IMR-90 (cell line): ENCODE results near the gene KRT35. TPM values are rescaled to one million over a fixed set of nuclear protein-coding genes. Genes with fewer than 3 reads are reported as not detected.

Experiments
- ATAC-seq: fragments of 200-7000 bp; cut with Tn5 transposase; 2 replicates; pipeline ENCODE4 v1.9.1; 2020; ENCODE audit warnings: low read depth, mild to moderate bottlenecking, moderate library complexity
- BruUV-seq: library from RNA; stranded (reverse); fragments of 400-500 nt; replicated peaks from 2 replicates; lab custom pipeline; 2021; lab: Mats Ljungman, UMichigan
- CTCF ChIA-PET: fragments of 300-600 bp; formaldehyde crosslinking; extraction: SDS; loops from one replicate; lab custom pipeline; 2021; ENCODE audit warnings: antibody characterized with exemption; lab: Yijun Ruan, JAX
- POLR2A ChIA-PET: fragments of 300-600 bp; sonication (Branson Sonifier 250); formaldehyde crosslinking; loops from one replicate; lab custom pipeline; 2022; ENCODE audit warnings: antibody characterized with exemption; ENCODE audit not compliant: unreplicated experiment; lab: Charles Lee
- DNase-seq: peaks from one replicate; pipeline ENCODE4 v3.0.0; 2013
- H2AFZ ChIP-seq: replicated peaks from 2 replicates; pipeline ENCODE3; 2013; ENCODE audit warnings: low read length, mild to moderate bottlenecking; ENCODE audit not compliant: poor library complexity
- H2AK5ac ChIP-seq: 2 replicates; pipeline ENCODE4 v1.6.1; 2013; ENCODE audit warnings: low read depth, low read length, inconsistent platforms
- H2AK9ac ChIP-seq: replicated peaks from 2 replicates; pipeline ENCODE3; 2013; ENCODE audit warnings: mild to moderate bottlenecking, low read depth, low read length, moderate library complexity; ENCODE audit not compliant: poor library complexity
- H2BK120ac ChIP-seq: 2 replicates; pipeline ENCODE4 v1.6.1; 2013; ENCODE audit warnings: low read depth, low read length, inconsistent platforms
- H2BK15ac ChIP-seq: 3 replicates; pipeline ENCODE4 v1.6.1; 2013; ENCODE audit warnings: low read depth, low read length, inconsistent platforms
- H2BK20ac ChIP-seq: 2 replicates; pipeline ENCODE4 v1.6.1; 2013; ENCODE audit warnings: low read depth, mild to moderate bottlenecking, inconsistent platforms, low read length, moderate library complexity
- H2BK5ac ChIP-seq: 2 replicates; pipeline ENCODE4 v1.6.1; 2013; ENCODE audit warnings: mild to moderate bottlenecking, low read depth, low read length, inconsistent platforms; ENCODE audit not compliant: poor library complexity, severe bottlenecking
- H3K14ac ChIP-seq: replicated peaks from 2 replicates; pipeline ENCODE4 v1.6.1; 2013; ENCODE audit warnings: low read depth, low read length, inconsistent platforms
- H3K18ac ChIP-seq: 2 replicates; pipeline ENCODE4 v1.6.1; 2013; ENCODE audit warnings: low read depth, low read length, control low read depth
- H3K23ac ChIP-seq: 2 replicates; pipeline ENCODE4 v1.6.1; 2013; ENCODE audit warnings: low read depth, low read length, inconsistent platforms
- H3K27ac ChIP-seq: 2 replicates; pipeline ENCODE4 v1.5.1; 2013; ENCODE audit warnings: mild to moderate bottlenecking, control low read depth, low read length; ENCODE audit not compliant: insufficient read depth
- H3K27me3 ChIP-seq: 2 replicates; pipeline ENCODE4 v1.6.1; 2013; ENCODE audit warnings: low read length; ENCODE audit not compliant: control insufficient read depth, insufficient read depth
- H3K36me3 ChIP-seq: 2 replicates; pipeline ENCODE4 v1.6.1; 2013; ENCODE audit warnings: low read length, mixed read lengths; ENCODE audit not compliant: control insufficient read depth, insufficient read depth
- H3K4ac ChIP-seq: 2 replicates; pipeline ENCODE4 v1.6.1; 2013; ENCODE audit warnings: low read depth, low read length, inconsistent platforms
- H3K4me1 ChIP-seq: 2 replicates; pipeline ENCODE4 v1.6.1; 2013; ENCODE audit warnings: low read length, mixed read lengths; ENCODE audit not compliant: control insufficient read depth, insufficient read depth
- H3K4me2 ChIP-seq: 2 replicates; pipeline ENCODE4 v1.6.1; 2013; ENCODE audit warnings: low read depth, mild to moderate bottlenecking, control low read depth, low read length, moderate library complexity
- H3K4me3 ChIP-seq: 2 replicates; pipeline ENCODE4 v1.5.1; 2013; ENCODE audit warnings: low read depth, mild to moderate bottlenecking, control low read depth, low read length, moderate library complexity; ENCODE audit not compliant: insufficient read depth
- H3K56ac ChIP-seq: 2 replicates; pipeline ENCODE4 v1.6.1; 2013; ENCODE audit warnings: low read length, inconsistent platforms; ENCODE audit not compliant: insufficient read depth; ENCODE audit errors: extremely low read depth
- H3K79me1 ChIP-seq, 2 experiments: 2 replicates each; pipeline ENCODE4 v1.6.1; 2013; ENCODE audit warnings: low read length in 2 of 2, inconsistent platforms in 1 of 2, low read depth in 1 of 2
- H3K9ac ChIP-seq: 2 replicates; pipeline ENCODE4 v1.6.1; 2013; ENCODE audit warnings: low read depth, low read length, control low read depth
- H3K9me1 ChIP-seq: 2 replicates; pipeline ENCODE4 v1.6.1; 2013; ENCODE audit warnings: low read length, inconsistent platforms; ENCODE audit not compliant: insufficient read depth
- H3K9me3 ChIP-seq: 2 replicates; pipeline ENCODE4 v1.6.1; 2013; ENCODE audit warnings: low read length; ENCODE audit not compliant: control insufficient read depth, insufficient read depth
- H4K20me1 ChIP-seq: 2 replicates; pipeline ENCODE4 v1.6.1; 2013; ENCODE audit warnings: low read length, inconsistent platforms; ENCODE audit not compliant: insufficient read depth
- H4K5ac ChIP-seq: 2 replicates; pipeline ENCODE4 v1.6.1; 2013; ENCODE audit warnings: mild to moderate bottlenecking, low read depth, low read length, control low read depth
- H4K8ac ChIP-seq, 2 experiments: 2 replicates each; pipeline ENCODE4 v1.6.1; 2013; ENCODE audit warnings: low read depth in 2 of 2, low read length in 2 of 2, control low read depth in 1 of 2, inconsistent platforms in 1 of 2
- H4K91ac ChIP-seq: 2 replicates; pipeline ENCODE4 v1.6.1; 2013; ENCODE audit warnings: low read depth, low read length, inconsistent platforms; ENCODE audit not compliant: insufficient read depth
- BHLHE40 ChIP-seq: fragments of 150-350 bp; IDR thresholded peaks from 2 replicates; pipeline ENCODE4 v1.6.1; 2016; ENCODE audit warnings: mild to moderate bottlenecking, low read depth, low read length
- CEBPB ChIP-seq: IDR thresholded peaks from 2 replicates; pipeline ENCODE4 v1.6.1; 2012; ENCODE audit warnings: low read depth, low read length, improper control_type of control experiment
- ELK1 ChIP-seq: fragments of 150-350 bp; IDR thresholded peaks from 2 replicates; pipeline ENCODE4 v1.6.1; 2016; ENCODE audit warnings: low read depth, mild to moderate bottlenecking, low read length, moderate library complexity, borderline replicate concordance
- FOS ChIP-seq: fragments of 150-350 bp; IDR thresholded peaks from 2 replicates; pipeline ENCODE4 v1.6.1; 2016; ENCODE audit warnings: low read depth, low read length
- MXI1 ChIP-seq: IDR thresholded peaks from 2 replicates; pipeline ENCODE4 v1.6.1; 2012; ENCODE audit warnings: low read depth, mild to moderate bottlenecking, low read length, moderate library complexity, borderline replicate concordance
- POLR2A ChIP-seq: IDR thresholded peaks from 2 replicates; pipeline ENCODE4 v1.6.1; 2012; ENCODE audit warnings: mild to moderate bottlenecking, low read depth, low read length
- RAD21 ChIP-seq: IDR thresholded peaks from 2 replicates; pipeline ENCODE4 v1.6.1; 2012; ENCODE audit warnings: low read length, improper control_type of control experiment
- RCOR1 ChIP-seq: IDR thresholded peaks from 2 replicates; pipeline ENCODE4 v1.6.1; 2012; ENCODE audit warnings: mild to moderate bottlenecking, low read length, improper control_type of control experiment; ENCODE audit not compliant: insufficient replicate concordance
- RFX5 ChIP-seq: IDR thresholded peaks from 2 replicates; pipeline ENCODE4 v1.8.0; 2012; ENCODE audit warnings: low read depth, mild to moderate bottlenecking, low read length, moderate library complexity
- SMC3 ChIP-seq: fragments of 150-350 bp; IDR thresholded peaks from 2 replicates; pipeline ENCODE4 v1.6.1; 2016; ENCODE audit warnings: low read depth, mild to moderate bottlenecking, antibody characterized with exemption, low read length, moderate library complexity
- WGBS, 2 experiments: methylation state at CpG; one replicate each; pipeline versions ENCODE4 v1.1.5 to v1.1.7; 2013; ENCODE audit warnings: missing lambda C conversion rate in 2 of 2; ENCODE audit not compliant: insufficient read length in 1 of 2; ENCODE audit errors: extremely low coverage in 2 of 2; 5-methylcytosine and 5-hydroxymethylcytosine counted together
- dilution Hi-C: fragments of 300-500 bp; cut with HindIII; formaldehyde crosslinking; loops from one replicate; pipeline ENCODE4 v1.14.3; 2018; ENCODE audit warnings: low sequenced_read_pairs; ENCODE audit not compliant: unreplicated experiment
- in situ Hi-C: fragments of 300-500 bp; cut with MboI; formaldehyde crosslinking; loops from 3 replicates; pipeline ENCODE4 v1.14.3; 2019; ENCODE audit warnings: low sequenced_read_pairs, inconsistent platforms, mixed read lengths
- intact Hi-C: fragments of 100-400 bp; cut with micrococcal nuclease; formaldehyde crosslinking; loops from 2 replicates; pipeline ENCODE4 v1.10.0; 2022
- polyA plus RNA-seq, 3 experiments: library from polyadenylated mRNA; depleted of rRNA; stranded (reverse); fragments of >200 nt; gene quantifications; 2 replicates each; pipeline ENCODE4 v1.2.3, GENCODE V29; 2012; ENCODE audit warnings: low replicate concordance in 1 of 3
- total RNA-seq: library from RNA; depleted of rRNA; stranded (reverse); fragments of >200 nt; gene quantifications from 2 replicates; pipeline ENCODE4 v1.2.3, GENCODE V29; 2012

KRT35 gene
- total and polyA plus RNA-seq, 2 of the 4 experiments (the other 2 are of a cell fraction): not detected

GRCh38 chr17:41446806-41447205 is 34.1 kb downstream of the KRT35 start:
- H4K8ac ChIP-seq: peak overlapping the region in 1 of 2 experiments; percentile 44; a peak in 1 of 4 replicates
- H3K9ac ChIP-seq: no peak overlapping the region
- peak overlapping the region; percentile 22; the same call in 1 of the 2 replicates for H3K4me2 ChIP-seq
- no peak for TF ChIP-seq POLR2A
- TF ChIP-seq CEBPB: peak; percentile 64
- TF ChIP-seq RCOR1: no peak
- no peak for TF ChIP-seq RFX5
- no peak for TF ChIP-seq RAD21
- no peak for TF ChIP-seq ELK1
- TF ChIP-seq FOS: peak; percentile 64; the same call in 1 of the 2 replicates
- TF ChIP-seq BHLHE40: no peak
- TF ChIP-seq SMC3: no peak
- no peak for TF ChIP-seq MXI1
- dilution Hi-C loops (no loop called here), in situ Hi-C loops (no loop called here), intact Hi-C loops (no loop called here)
- no peaks in the 10 kb centered on the region; the same call in 1 of the 2 replicates for H3K27me3 ChIP-seq
- peak overlapping the region; percentile 31 for H2BK5ac ChIP-seq
- no peak overlapping the region for H3K4ac ChIP-seq
- ChIA-PET CTCF (interaction anchor here (1.2 kb wide), 1 partner anchor 216 kb away, joined by 3 read pairs; no protein-coding TSS in a partner anchor), POLR2A (no interaction called here)
- peak overlapping the region; percentile 41; the same call in 1 of the 2 replicates for H2BK120ac ChIP-seq
- no peak overlapping the region for H3K27ac ChIP-seq
- H2BK15ac ChIP-seq: 0 out of 3 replicates have a peak overlapping the region, but pooled peaks have one; percentile 48
- ATAC-seq (peak; percentile 80), DNase-seq (peak; percentile 86)
- no peak overlapping the region for H3K4me3 ChIP-seq
- peak overlapping the region; percentile 61; the same call in 1 of the 2 replicates for H2BK20ac ChIP-seq
- no peak overlapping the region for H4K5ac ChIP-seq
- no peak overlapping the region for H2AFZ ChIP-seq
- no peak overlapping the region; the same call in 1 of the 2 replicates for H4K91ac ChIP-seq
- peaks cover 5% of the 10 kb centered on the region for H3K9me3 ChIP-seq
- H3K4me1 ChIP-seq: peaks cover 8% of the 10 kb centered on the region
- H3K18ac ChIP-seq: peak overlapping the region; percentile 70
- no TSS peak for BruUV-seq
- WGBS, 2 experiments: no CpG with 5 or more reads among the region's 2 CpGs
- peaks cover 5% of the 10 kb centered on the region for H3K9me1 ChIP-seq
- H3K23ac ChIP-seq: no peak overlapping the region
- H2AK9ac ChIP-seq: no peak overlapping the region
- H3K56ac ChIP-seq: no peak overlapping the region
- no peaks in the 10 kb centered on the region for H3K79me1 ChIP-seq
- H3K36me3 ChIP-seq: no peaks in the 10 kb centered on the region
- H3K14ac ChIP-seq: no peak overlapping the region
- no peak overlapping the region for H2AK5ac ChIP-seq
- no peaks in the 10 kb centered on the region for H4K20me1 ChIP-seq
